Measurements from ENCODE around the gene HLA-G.

Gene HLA-G

GRCh38 chr6:29813809-29814208 lies 13.8 kb upstream of the HLA-G start:
- DNase-seq = no peak
- Mint-ChIP-seq H3K9me3 (no peaks in the 10 kb centered on the region), H3K4me1 (no peaks in the 10 kb centered on the region), H3K36me3 (ENCODE audit: low read depth) (no peaks in the 10 kb centered on the region), H3K27me3 (ENCODE audit: low read depth, poor library complexity) (peaks cover 41% of the 10 kb centered on the region), H3K27ac (no peak overlapping the region), H3K4me3 (no peak overlapping the region)
- TF ChIP-seq, protein P1, sequence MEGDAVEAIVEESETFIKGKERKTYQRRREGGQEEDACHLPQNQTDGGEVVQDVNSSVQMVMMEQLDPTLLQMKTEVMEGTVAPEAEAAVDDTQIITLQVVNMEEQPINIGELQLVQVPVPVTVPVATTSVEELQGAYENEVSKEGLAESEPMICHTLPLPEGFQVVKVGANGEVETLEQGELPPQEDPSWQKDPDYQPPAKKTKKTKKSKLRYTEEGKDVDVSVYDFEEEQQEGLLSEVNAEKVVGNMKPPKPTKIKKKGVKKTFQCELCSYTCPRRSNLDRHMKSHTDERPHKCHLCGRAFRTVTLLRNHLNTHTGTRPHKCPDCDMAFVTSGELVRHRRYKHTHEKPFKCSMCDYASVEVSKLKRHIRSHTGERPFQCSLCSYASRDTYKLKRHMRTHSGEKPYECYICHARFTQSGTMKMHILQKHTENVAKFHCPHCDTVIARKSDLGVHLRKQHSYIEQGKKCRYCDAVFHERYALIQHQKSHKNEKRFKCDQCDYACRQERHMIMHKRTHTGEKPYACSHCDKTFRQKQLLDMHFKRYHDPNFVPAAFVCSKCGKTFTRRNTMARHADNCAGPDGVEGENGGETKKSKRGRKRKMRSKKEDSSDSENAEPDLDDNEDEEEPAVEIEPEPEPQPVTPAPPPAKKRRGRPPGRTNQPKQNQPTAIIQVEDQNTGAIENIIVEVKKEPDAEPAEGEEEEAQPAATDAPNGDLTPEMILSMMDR (IDR thresholded peaks at IDR 0.05) = no peak

- no peak for DNase-seq
- H3K9me3 Mint-ChIP-seq = no peaks in the 10 kb centered on the region
- TF ChIP-seq, protein P1 (IDR thresholded peaks at IDR 0.05) = no peak
- H3K27me3 Mint-ChIP-seq (ENCODE audit: low read depth, poor library complexity) = peaks cover 44% of the 10 kb centered on the region
- no peak overlapping the region for H3K4me3 Mint-ChIP-seq
- H3K27ac Mint-ChIP-seq = no peak overlapping the region
- no peaks in the 10 kb centered on the region for H3K36me3 Mint-ChIP-seq (ENCODE audit: low read depth)
- no peaks in the 10 kb centered on the region for H3K4me1 Mint-ChIP-seq
These were observed 13.1 kb upstream of the HLA-G start for GRCh38 chr6:29814379-29815117.

DNA sequence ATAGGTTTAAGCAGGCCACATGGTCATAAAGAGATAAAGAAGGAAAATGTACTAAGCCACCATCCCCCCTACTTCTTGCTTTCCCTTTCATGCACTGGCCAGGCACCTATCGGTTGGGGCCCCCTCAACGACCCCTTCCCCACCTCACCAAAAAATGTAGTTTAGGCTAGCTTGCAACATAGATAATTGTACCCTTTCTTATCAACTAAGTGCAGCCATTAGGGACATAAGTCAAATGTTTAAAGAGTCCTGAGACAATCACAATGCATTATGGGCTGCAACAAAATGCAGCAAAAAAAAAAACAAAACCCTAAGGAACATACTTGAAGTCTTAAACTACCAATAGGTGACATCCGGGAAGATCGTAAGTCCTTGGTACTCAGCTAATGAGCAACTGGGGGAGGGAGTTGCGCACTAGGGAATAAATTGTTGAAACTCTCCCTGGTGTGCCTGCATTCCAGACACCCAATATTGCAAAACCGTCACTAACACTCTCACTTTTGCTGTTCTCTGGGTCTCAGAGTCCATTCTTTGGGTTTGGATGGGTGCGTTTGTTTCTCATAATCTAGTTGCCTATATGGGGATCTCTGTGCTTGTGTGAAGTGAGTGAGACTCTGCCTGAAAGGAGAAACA lies 12.4 kb upstream of the HLA-G start:
- TF ChIP-seq, protein P1 (IDR thresholded peaks at IDR 0.05) = no peak
- Mint-ChIP-seq H3K4me1 (no peaks in the 10 kb centered on the region), H3K9me3 (no peaks in the 10 kb centered on the region), H3K4me3 (no peak overlapping the region), H3K27ac (no peak overlapping the region), H3K27me3 (ENCODE audit: low read depth, poor library complexity) (peaks cover 42% of the 10 kb centered on the region), H3K36me3 (ENCODE audit: low read depth) (no peaks in the 10 kb centered on the region)
- no peak for DNase-seq

- H3K9me3 Mint-ChIP-seq = no peaks in the 10 kb centered on the region
- H3K27ac Mint-ChIP-seq = no peak overlapping the region
- no peaks in the 10 kb centered on the region for H3K4me1 Mint-ChIP-seq
- TF ChIP-seq, protein P1 (IDR thresholded peaks at IDR 0.05) = no peak
- no peaks in the 10 kb centered on the region for H3K36me3 Mint-ChIP-seq (ENCODE audit: low read depth)
- no peak overlapping the region for H3K4me3 Mint-ChIP-seq
- DNase-seq = no peak
- peaks cover 40% of the 10 kb centered on the region for H3K27me3 Mint-ChIP-seq (ENCODE audit: low read depth, poor library complexity)
These were observed 11.6 kb upstream of the HLA-G start for GRCh38 chr6:29816030-29816429.

- Mint-ChIP-seq H3K36me3 (ENCODE audit: low read depth) (no peaks in the 10 kb centered on the region), H3K9me3 (peaks cover 11% of the 10 kb centered on the region), H3K27me3 (ENCODE audit: low read depth, poor library complexity) (peaks cover 48% of the 10 kb centered on the region), H3K27ac (no peak overlapping the region), H3K4me1 (no peaks in the 10 kb centered on the region), H3K4me3 (no peak overlapping the region)
- DNase-seq = no peak
- TF ChIP-seq, protein P1 (IDR thresholded peaks at IDR 0.05) = no peak
These were observed 8.7 kb upstream of the HLA-G start for GRCh38 chr6:29818892-29819291.

DNA sequence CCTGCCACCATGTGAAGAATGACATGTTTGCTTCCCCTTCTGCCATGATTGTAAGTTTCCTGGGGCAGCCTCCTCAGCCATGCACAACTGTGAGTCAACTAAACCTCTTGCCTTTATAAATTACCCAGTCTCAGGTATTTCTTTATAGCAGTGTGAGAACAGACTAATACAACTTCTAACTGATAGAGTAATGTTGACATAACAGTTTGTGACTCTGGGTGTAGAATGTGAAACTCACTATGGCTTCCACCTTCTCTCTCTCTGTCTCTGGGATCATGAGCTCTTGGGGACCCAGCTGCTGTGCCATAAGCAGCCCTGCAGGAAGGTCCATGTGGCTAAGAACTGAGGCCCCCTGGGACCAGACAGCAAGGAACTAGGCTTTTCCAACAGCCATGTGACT lies 3.5 kb upstream of the HLA-G start:
- Mint-ChIP-seq H3K27me3 (ENCODE audit: low read depth, poor library complexity) (peaks cover 86% of the 10 kb centered on the region), H3K27ac (no peak overlapping the region), H3K4me1 (peaks cover 5% of the 10 kb centered on the region), H3K4me3 (no peak overlapping the region), H3K9me3 (peaks cover 14% of the 10 kb centered on the region), H3K36me3 (ENCODE audit: low read depth) (no peaks in the 10 kb centered on the region)
- TF ChIP-seq, protein P1 (IDR thresholded peaks at IDR 0.05) = no peak
- no peak for DNase-seq

Data from nephron progenitor cell (in vitro differentiated cells).